ENCODE measurements around the gene BCAT1.

DNA sequence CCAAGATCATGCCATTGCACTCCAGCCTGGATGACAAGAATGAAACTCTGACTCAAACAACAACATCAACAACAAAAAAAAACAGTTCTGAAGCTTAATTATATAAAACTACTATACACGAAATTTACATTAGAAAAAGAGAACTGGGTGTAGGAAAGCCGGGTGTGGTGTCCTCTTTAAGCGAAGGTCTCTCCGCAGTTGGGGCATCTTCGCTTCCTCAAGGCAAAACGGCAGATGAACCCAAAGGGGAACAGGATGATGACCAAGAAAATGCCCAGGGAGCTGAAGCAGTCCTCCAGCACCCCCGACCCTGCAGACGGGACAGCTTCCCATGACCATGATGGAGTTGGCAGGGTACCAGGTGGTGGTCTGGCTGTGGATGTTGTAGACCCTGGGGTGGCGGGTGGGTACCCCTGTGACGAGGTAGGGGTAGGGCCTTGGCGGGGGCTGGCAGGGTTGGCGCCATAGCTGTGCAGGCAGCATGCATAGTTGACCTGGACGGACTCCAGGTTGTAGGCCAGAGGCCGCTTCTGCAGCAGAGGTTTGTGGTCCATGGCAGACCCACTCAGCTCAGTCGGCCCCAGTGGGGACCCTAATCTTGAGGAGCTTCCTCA lies 18.2 kb upstream of the BCAT1 start:
- TF ChIP-seq, protein P1, sequence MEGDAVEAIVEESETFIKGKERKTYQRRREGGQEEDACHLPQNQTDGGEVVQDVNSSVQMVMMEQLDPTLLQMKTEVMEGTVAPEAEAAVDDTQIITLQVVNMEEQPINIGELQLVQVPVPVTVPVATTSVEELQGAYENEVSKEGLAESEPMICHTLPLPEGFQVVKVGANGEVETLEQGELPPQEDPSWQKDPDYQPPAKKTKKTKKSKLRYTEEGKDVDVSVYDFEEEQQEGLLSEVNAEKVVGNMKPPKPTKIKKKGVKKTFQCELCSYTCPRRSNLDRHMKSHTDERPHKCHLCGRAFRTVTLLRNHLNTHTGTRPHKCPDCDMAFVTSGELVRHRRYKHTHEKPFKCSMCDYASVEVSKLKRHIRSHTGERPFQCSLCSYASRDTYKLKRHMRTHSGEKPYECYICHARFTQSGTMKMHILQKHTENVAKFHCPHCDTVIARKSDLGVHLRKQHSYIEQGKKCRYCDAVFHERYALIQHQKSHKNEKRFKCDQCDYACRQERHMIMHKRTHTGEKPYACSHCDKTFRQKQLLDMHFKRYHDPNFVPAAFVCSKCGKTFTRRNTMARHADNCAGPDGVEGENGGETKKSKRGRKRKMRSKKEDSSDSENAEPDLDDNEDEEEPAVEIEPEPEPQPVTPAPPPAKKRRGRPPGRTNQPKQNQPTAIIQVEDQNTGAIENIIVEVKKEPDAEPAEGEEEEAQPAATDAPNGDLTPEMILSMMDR (IDR thresholded peaks at IDR 0.05; ENCODE audit: borderline replicate concordance, extremely low read depth, low read length, poor library complexity, severe bottlenecking), result no peak
- TF ChIP-seq EZH2 (IDR thresholded peaks at IDR 0.05; ENCODE audit: borderline replicate concordance, low read depth, low read length, severe bottlenecking), result no peak

Measured in DND-41 (cell line).